ENCODE data around the gene LAMTOR2. TPM values are rescaled to one million over a fixed set of nuclear protein-coding genes. Genes with fewer than 3 reads are reported as not detected.

Gene LAMTOR2
- 24.8 and 27.1 TPM in 2 replicates for total RNA-seq

DNA sequence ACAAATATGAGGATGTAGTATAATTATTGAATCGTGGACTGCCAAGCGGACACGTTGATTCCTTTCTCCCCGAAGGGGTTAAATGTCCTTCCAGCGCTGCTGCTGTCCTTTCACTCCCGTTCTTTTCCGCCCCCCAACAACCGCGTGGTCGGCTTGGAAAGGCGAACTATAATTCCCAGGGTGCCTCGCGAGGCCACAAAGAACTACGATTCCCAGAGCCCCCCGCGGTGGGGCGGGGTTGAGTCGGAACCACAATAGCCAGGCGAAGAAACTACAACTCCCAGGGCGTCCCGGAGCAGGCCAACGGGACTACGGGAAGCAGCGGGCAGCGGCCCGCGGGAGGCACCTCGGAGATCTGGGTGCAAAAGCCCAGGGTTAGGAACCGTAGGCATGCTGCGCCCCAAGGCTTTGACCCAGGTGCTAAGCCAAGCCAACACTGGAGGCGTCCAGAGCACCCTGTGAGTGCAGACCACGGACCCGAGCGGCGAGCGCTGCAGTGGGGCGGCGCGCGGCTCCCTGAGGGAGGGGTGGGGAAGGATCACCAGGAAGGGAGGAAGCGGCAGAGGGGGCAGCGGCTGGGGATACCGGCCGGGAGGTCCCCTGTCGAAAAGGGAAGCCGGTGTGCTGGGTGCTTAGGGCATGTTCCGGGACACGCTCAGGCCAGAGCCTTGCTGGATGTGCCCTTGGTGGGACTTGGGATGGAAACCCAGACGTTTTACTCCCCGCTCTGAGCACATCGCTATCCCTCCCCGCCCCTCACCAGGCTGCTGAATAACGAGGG, at the start of gene LAMTOR2:
TSS of gene LAMTOR2 (plus strand) at position 283 of the 781 bp plus-strand sequence. CDS start at position 391, 108 bp downstream.

DNA sequence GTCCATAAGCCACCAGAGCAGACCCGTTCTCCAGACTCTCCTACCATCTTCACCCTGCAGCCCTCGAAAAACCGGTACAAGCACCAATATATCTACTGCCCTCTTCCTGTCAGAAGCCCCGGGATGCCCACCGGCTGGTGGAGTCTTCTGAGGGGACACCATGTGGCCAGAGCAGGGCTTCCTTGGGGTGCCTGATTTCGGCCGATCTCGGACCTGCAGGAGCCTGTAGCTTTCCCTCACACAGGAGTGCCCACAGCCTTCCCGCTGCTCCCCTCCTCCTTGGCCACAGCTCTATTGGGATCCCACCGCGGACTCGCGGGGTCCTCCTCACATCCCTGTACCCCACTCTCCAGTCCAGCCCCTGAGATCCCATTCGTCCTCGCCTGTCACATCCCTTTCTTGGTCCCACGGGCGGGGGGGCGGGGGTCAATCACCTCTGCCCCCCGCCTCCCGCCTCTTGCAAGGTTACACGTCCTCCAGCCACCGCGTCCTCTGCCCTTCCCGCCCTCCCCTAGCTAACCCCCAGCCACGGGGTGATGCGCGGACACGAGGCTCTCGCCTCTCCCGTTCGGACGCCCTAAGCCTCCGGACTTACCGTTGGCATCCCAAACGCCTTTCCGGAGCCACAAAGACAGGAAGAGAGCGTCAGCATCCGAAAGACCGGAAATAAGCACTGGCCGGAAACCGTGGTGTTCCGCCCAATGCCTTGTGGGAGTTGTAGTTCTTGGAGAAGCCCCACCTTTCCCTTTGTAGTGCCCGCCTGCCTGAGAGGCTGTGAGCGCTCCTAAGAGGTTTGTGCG, 34.1 kb upstream of the LAMTOR2 start, which contains the start of gene SSR2:
TSS of gene SSR2 (minus strand) at position 659 of the 800 bp plus-strand sequence. CDS start 784 bp downstream, outside the sequence.

DNA sequence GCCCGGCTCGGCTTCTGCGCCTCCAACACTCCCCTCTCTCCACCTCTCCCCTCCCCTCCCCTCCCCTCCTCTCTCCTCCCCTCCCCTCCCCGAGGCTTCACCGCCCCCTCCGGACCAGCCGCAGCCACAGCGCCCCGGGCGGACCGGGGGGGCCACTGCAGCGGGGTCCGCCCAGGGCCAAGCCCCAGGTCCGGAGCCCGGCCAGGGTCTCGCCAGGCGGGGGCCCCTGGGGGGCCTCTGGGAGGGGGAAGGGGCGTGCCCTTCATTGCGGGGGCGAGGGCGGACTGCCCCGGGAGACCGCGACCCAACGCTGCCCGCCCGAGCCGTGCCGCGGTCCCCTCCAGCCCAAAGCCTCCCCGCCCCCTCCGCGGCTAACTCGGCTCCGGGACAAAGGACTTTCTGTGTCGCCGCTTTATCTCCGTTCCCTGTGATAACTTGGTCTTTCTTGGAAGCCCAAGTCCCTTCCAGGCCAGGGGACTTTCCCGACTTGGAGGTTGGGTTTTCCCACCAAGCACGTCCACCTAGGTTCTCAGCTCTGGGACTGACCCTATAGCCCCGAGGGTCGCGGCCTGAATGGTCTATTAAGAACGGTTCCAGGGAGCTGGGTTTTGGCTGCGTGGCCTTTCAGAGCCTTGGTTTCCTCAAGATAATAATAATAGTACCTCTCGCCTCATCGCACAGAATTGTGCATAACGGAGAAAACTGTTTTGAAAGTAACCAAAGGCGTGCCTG, 648 bp upstream of the LAMTOR2 start, which contains the start of gene UBQLN4:
TSS of gene UBQLN4 (minus strand) at position 31 of the 732 bp plus-strand sequence. CDS start 97 bp downstream, outside the sequence.

DNA sequence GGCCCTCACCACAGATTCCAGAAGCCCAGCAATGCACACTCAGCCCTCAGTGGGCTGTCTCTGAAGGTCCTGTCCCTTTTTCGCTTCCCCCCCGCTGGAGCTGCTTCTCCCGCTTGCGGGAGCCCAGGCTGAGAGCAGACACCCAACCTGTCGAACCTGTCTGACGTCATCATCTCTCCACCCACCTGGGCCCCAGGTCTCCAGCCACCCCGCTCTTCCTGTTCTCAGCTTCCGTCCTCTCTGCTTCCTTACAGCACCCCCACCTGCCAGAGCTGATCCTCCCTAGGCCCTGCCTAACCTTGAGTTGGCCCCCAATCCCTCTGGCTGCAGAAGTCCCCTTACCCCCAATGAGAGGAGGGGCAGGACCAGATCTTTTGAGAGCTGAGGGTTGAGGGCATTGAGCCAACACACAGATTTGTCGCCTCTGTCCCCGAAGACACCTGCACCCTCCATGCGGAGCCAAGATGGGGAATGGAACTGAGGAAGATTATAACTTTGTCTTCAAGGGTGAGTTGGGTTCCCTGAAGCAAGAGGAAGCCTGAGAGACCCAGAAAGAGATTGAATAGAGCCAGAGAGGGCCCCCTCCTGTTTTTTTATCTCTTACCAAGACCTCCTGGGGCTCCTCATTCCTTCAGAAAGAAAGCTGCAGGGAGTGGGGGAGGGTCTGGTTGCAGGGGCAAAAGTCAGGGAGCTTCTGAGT, 6.5 kb downstream of the LAMTOR2 start, which contains the start of gene RAB25:
TSS of gene RAB25 (plus strand) at position 224 of the 700 bp plus-strand sequence. CDS start at position 465, 241 bp downstream.

DNA sequence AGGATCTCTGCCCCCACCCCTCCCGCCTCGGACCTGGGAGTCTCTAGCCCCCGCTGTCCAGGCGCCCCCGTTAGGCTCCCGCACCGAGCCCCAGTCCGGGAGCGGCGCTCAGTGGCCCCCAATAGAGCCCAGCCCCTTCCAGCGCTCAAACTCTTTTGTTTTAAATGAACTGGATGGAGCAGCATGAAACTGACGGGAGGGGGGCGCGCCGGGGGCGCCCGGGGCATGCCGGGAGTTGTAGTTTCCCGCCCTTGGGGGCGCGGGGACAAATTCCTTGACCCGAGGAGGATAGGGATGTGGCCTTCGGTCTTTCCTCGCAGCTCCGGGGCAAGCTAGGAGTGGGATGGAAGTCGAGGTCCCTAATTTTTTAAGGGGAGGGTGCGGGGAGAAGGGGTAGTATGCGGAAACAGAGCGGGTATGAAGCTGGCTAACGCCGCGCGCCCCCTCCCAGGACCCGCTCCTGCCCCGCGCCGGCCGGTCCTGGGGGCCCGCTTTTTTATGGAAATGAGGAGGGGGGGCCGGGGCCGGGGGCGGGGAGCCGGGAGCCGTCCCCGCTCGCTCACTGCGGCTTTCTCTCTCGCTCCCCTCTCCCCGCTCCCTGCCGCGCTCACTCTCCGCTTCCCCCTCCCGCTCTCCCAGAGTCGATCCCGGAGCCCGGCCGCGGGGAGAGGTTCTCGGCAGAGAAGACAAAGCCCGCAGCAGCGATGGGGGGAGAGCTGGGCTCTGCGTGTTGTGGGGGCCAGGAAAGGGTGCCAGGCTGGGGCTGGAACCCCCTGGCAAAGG, 27.9 kb downstream of the LAMTOR2 start, which contains the start of gene MEX3A:
TSS of gene MEX3A (minus strand) at position 157 of the 783 bp plus-strand sequence. CDS start 467 bp downstream, outside the sequence.

Other genes starting within 250 kb of the LAMTOR2 start
- gene GON4L, start 197.6 kb upstream of the LAMTOR2 start, total RNA-seq: 33.5 and 40.1 TPM in 2 replicates
- 42.0 and 44.4 TPM in 2 replicates for gene SYT11, start 195.2 kb upstream of the LAMTOR2 start, total RNA-seq
- 41.5 and 43.0 TPM in 2 replicates for gene RIT1, start 143.4 kb upstream of the LAMTOR2 start, total RNA-seq
- gene KHDC4, start 120.4 kb upstream of the LAMTOR2 start, total RNA-seq: 30.0 and 30.8 TPM in 2 replicates
- not detected in 2 replicates for gene RXFP4, start 113.1 kb upstream of the LAMTOR2 start, total RNA-seq
- gene ARHGEF2, start 76.2 kb upstream of the LAMTOR2 start, total RNA-seq: 133 and 144 TPM in 2 replicates
- gene SSR2, start 33.8 kb upstream of the LAMTOR2 start, total RNA-seq: 338 and 351 TPM in 2 replicates
- 12.5 and 14.1 TPM in 2 replicates for gene UBQLN4, start 984 bp upstream of the LAMTOR2 start, total RNA-seq
- gene RAB25, start 6.4 kb downstream of the LAMTOR2 start, total RNA-seq: not detected in 2 replicates
- gene MEX3A, start 27.7 kb downstream of the LAMTOR2 start, total RNA-seq: 0.65 and 1.1 TPM in 2 replicates
- 1,347 and 1,795 TPM in 2 replicates for gene LMNA, start 59.9 kb downstream of the LAMTOR2 start, total RNA-seq
- gene SEMA4A, start 98.8 kb downstream of the LAMTOR2 start, total RNA-seq: 0.97 and 3.2 TPM in 2 replicates
- 15.9 and 22.9 TPM in 2 replicates for gene SLC25A44, start 139.3 kb downstream of the LAMTOR2 start, total RNA-seq
- 27.0 and 27.7 TPM in 2 replicates for gene PMF1, start 158.2 kb downstream of the LAMTOR2 start, total RNA-seq
- gene BGLAP, start 187.4 kb downstream of the LAMTOR2 start, total RNA-seq: 0.16 TPM in 1 of 2 replicates, not detected in the other
- gene PAQR6, start 193.3 kb downstream of the LAMTOR2 start, total RNA-seq: 0.49 and 0.65 TPM in 2 replicates
- gene SMG5, start 228.0 kb downstream of the LAMTOR2 start, total RNA-seq: 60.4 and 72.7 TPM in 2 replicates
- gene TMEM79, start 229.5 kb downstream of the LAMTOR2 start, total RNA-seq: 0.61 and 0.81 TPM in 2 replicates
- 81.5 and 85.2 TPM in 2 replicates for gene GLMP, start 240.9 kb downstream of the LAMTOR2 start, total RNA-seq
- gene VHLL, start 244.5 kb downstream of the LAMTOR2 start, total RNA-seq: not detected in 2 replicates

All from hair follicle dermal papilla cell (primary cell).